ENCODE data around the gene NELL1.

DNA sequence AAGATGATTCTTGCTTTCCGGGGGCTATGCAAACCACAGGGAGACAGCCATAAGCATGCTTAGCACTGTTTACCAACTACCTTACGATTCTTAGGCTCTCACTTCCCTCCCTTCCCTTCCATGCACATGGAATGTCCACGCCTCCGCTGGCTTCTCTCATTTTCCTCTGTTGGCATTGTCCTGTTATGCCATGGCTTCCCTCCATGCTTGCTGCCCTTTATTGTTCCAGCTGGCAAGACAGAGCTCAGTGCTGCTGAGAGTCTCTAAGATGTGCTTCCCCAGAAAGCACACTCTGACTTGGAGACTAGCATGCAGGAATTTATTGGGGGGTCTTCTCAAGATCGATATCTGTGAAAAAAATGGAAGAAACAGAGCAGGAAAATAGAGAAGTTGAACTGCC lies 379.2 kb downstream of the NELL1 start:
- TF ChIP-seq CTCF (conservative IDR thresholded peaks at IDR 0.05 in 1 of 2, IDR thresholded peaks at IDR 0.05 in 1 of 2; ENCODE audit: low read depth in 1 of 2, low read length in 2 of 2) (no peak), EZH2 (IDR thresholded peaks at IDR 0.05; ENCODE audit: low read length, missing control alignments) (no peak)
